Activated naive CD8-positive, alpha-beta T cell treated with anti-CD3 and anti-CD28 coated beads, Interleukin-2, amount 10 ng/mL, durations not matched to agents 7 days and 5 days (primary cell): ENCODE measurements around the gene POPDC3. TPM values are rescaled to one million over a fixed set of nuclear protein-coding genes. Genes with fewer than 3 reads are reported as not detected.

Source experiments
- ATAC-seq: fragments of 150-1000 bp; cut with Tn5 transposase; one replicate; pipeline ENCODE4 v1.10.0; 2021; ENCODE audit warnings: low read depth, moderate library complexity
- POLR2A ChIA-PET: fragments of 350-600 bp; sonication (Branson Sonifier 250); formaldehyde crosslinking; loops from one replicate; lab custom pipeline; 2021; ENCODE audit warnings: antibody characterized with exemption; lab: Charles Lee
- DNase-seq: peaks from one replicate; pipeline ENCODE4 v3.0.0; 2021
- H3K27ac Mint-ChIP-seq: one replicate; pipeline ENCODE4 v1.8.0; 2022; ENCODE audit warnings: mild to moderate bottlenecking, mixed read lengths
- H3K27me3 Mint-ChIP-seq: one replicate; pipeline ENCODE4 v1.8.0; 2022; ENCODE audit warnings: mild to moderate bottlenecking, moderate library complexity, mixed read lengths
- H3K36me3 Mint-ChIP-seq: one replicate; pipeline ENCODE4 v1.8.0; 2021; ENCODE audit warnings: mild to moderate bottlenecking, mixed read lengths
- H3K4me1 Mint-ChIP-seq: one replicate; pipeline ENCODE4 v1.8.0; 2021; ENCODE audit warnings: mixed read lengths
- H3K4me3 Mint-ChIP-seq: one replicate; pipeline ENCODE4 v1.8.0; 2022; ENCODE audit warnings: mild to moderate bottlenecking, moderate library complexity, mixed read lengths
- H3K9me3 Mint-ChIP-seq: one replicate; pipeline ENCODE4 v1.8.0; 2021; ENCODE audit warnings: mixed read lengths
- total RNA-seq, 2 experiments: library from RNA; stranded (reverse); gene quantifications; one replicate each; pipeline ENCODE4 v1.2.3, GENCODE V29; 2021

POPDC3 gene
- total RNA-seq, 2 experiments from 2014 or later = not detected

GRCh38 chr6:105113422-105113821, 66.4 kb downstream of the POPDC3 start:
- DNase-seq (no peak), ATAC-seq (no peak)
- no peaks in the 10 kb centered on the region for H3K36me3 Mint-ChIP-seq
- no peaks in the 10 kb centered on the region for H3K9me3 Mint-ChIP-seq
- H3K4me1 Mint-ChIP-seq = peaks cover 2% of the 10 kb centered on the region
- peaks cover 31% of the 10 kb centered on the region for H3K27me3 Mint-ChIP-seq
- no peak overlapping the region for H3K27ac Mint-ChIP-seq
- no peak overlapping the region for H3K4me3 Mint-ChIP-seq
- POLR2A ChIA-PET = no interaction called here

DNA sequence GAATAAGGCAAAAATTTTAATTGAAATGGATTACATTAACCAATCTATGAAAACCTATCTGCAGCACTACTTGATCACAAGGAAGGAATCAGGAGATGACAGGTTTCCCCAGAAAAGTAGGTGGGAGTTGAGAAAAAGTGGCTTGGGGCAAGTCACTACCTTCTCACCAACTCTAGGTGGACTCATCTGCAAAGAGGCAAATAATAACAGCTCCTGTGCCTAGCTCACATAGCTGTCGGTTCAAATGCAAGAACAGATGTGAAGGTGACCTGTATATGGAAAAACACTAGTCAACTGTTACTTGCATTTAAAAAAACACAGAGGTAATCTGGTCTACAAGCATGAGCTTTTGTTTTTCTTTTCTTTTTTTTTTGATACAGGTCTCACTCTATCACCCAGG, 67.2 kb downstream of the POPDC3 start:
- H3K36me3 Mint-ChIP-seq = no peaks in the 10 kb centered on the region
- H3K9me3 Mint-ChIP-seq = no peaks in the 10 kb centered on the region
- no peak for DNase-seq
- peaks cover 33% of the 10 kb centered on the region for H3K27me3 Mint-ChIP-seq
- POLR2A ChIA-PET = no interaction called here
- ATAC-seq = no peak
- peaks cover 2% of the 10 kb centered on the region for H3K4me1 Mint-ChIP-seq
- H3K4me3 Mint-ChIP-seq = no peak overlapping the region
- H3K27ac Mint-ChIP-seq = no peak overlapping the region

GRCh38 chr6:105111871-105112270, 67.9 kb downstream of the POPDC3 start:
- Mint-ChIP-seq H3K4me3 (no peak overlapping the region), H3K36me3 (no peaks in the 10 kb centered on the region), H3K27ac (no peak overlapping the region), H3K9me3 (no peaks in the 10 kb centered on the region), H3K27me3 (peaks cover 31% of the 10 kb centered on the region), H3K4me1 (peaks cover 2% of the 10 kb centered on the region)
- DNase-seq (no peak), ATAC-seq (no peak)
- POLR2A ChIA-PET = no interaction called here

DNA sequence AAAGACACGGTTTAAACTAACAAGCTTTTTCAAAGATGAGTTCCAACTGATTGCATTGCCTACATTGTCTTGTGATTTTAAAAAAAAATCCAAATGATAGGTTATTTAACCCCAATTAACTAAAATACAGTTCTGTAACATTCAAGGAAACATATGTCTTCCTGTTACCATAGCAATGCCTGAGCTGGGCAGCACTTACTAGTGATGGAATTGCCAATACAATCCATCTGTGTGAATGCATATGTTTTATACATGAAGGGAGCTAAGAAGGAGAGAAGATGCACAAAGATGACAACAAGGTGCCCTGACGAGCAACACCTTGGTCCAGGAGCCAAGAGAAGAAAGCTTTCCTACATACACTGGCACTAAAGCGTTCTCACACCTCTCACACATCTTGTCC, 68.7 kb downstream of the POPDC3 start:
- Mint-ChIP-seq H3K27me3 (peaks cover 27% of the 10 kb centered on the region), H3K36me3 (no peaks in the 10 kb centered on the region), H3K9me3 (no peaks in the 10 kb centered on the region), H3K27ac (no peak overlapping the region), H3K4me1 (no peaks in the 10 kb centered on the region), H3K4me3 (no peak overlapping the region)
- DNase-seq (no peak), ATAC-seq (no peak)
- POLR2A ChIA-PET = no interaction called here

- H3K9me3 Mint-ChIP-seq = no peaks in the 10 kb centered on the region
- DNase-seq (no peak), ATAC-seq (no peak)
- no peak overlapping the region for H3K4me3 Mint-ChIP-seq
- no peak overlapping the region for H3K27ac Mint-ChIP-seq
- no peaks in the 10 kb centered on the region for H3K36me3 Mint-ChIP-seq
- H3K27me3 Mint-ChIP-seq = peaks cover 23% of the 10 kb centered on the region
- H3K4me1 Mint-ChIP-seq = no peaks in the 10 kb centered on the region
- POLR2A ChIA-PET = no interaction called here
These were observed 69.6 kb downstream of the POPDC3 start for GRCh38 chr6:105109955-105110895.

GRCh38 chr6:105108631-105109262, 71.1 kb downstream of the POPDC3 start:
- Mint-ChIP-seq H3K27ac (no peak overlapping the region), H3K9me3 (no peaks in the 10 kb centered on the region), H3K36me3 (no peaks in the 10 kb centered on the region), H3K4me1 (no peaks in the 10 kb centered on the region), H3K27me3 (peaks cover 15% of the 10 kb centered on the region), H3K4me3 (no peak overlapping the region)
- DNase-seq = no peak
- ATAC-seq = no peak
- POLR2A ChIA-PET = no interaction called here

Other genes with a start within 250 kb of the POPDC3 start
- gene LIN28B, start 222.9 kb downstream of the POPDC3 start, total RNA-seq = not detected
- gene PREP, start 223.1 kb upstream of the POPDC3 start, total RNA-seq = 10 to 100 TPM; 39.4 to 41.5 TPM